HG03039 (cell line): ENCODE results near the gene TMX4.
"Not testable (repeated sequence)": the region's sequence is repeated elsewhere in the genome, so short reads cannot be mapped to it uniquely, and the experiment has no call there.

Experiments
- ATAC-seq: cut with Tn5 transposase; IDR thresholded peaks from one replicate; pipeline ENCODE4 v1.9.1; 2021; ENCODE audit warnings: mild to moderate bottlenecking, moderate library complexity; ENCODE audit not compliant: unreplicated experiment

Gene TMX4

DNA sequence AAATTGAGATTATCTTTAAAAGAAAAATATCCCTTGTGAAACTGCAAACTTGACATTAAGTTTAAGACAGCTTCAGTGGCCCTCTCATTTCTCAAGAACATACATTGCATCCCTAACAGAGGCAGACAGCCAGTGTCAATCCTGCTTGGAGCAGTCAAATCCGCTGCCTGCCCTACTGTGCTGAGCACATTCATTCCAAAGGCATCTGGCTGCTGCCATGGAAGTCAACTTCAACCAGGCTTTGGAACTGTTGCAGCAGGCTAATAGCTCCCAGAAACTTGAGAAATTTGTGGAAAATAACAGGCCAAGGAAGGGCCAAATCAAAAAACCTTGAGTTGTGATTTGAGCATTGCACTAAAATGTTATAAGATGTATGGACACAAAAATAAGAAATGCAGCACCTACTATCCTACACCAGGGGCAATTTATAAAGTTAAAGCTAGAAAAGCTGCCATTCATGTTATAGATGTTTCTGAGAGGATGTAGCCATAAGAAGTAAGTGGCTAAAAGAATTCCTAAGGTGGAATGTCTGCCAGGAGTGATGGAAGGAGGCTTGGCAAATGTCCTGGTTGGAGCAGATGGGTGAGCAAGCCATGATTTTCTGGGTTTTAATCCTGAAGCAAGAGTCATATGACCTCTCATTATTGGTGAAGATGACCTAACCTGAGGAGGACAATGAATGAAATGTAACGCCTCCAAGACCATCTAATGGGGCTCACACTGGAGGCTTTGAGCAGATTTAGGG is 47.9 kb downstream of the TMX4 start:
- ATAC-seq, result no peak

- no peak for ATAC-seq
Measured at GRCh38 chr20:7967199-7967844, 52.2 kb downstream of the TMX4 start.

DNA sequence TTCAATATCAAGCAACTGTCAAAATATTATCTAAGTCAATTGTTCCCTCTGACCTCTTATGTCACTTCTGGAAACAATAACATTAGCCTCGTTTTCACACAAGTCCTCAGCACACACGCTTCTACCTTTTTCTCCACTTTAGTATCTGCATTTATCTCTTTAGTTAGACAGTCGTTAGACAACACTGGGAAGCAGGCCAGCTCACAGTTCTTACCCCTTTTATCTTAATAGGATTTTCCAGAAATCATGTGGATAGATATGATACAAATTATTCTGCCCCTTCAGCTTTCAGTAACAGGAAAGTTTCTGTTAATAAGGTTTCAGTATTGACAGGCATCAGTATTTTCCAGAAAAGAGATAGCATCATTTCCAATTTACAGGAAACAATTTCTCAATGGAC is 53.4 kb downstream of the TMX4 start:
- ATAC-seq, result no peak

DNA sequence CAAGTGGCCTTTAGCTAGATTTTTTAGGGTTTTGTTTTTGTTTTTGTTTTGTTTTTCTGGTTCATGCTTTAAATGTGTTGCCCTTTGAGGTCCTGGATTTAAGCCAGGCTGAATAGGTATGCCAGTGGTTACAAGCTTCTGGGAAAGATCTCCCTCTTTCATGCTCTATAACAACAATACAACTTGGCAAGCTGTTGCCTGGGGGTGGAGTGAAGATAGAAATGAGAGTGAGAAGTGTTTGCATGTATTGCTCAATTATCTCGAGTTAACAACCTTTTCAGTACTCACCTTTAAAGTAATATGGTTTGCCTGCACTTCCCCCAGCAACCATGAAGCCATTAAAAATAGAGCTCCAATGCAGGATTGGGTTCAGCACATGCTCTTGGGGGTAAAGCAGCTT is 60.1 kb downstream of the TMX4 start:
- no peak for ATAC-seq

GRCh38 chr20:7956561-7956960 is 63.0 kb downstream of the TMX4 start:
- ATAC-seq, result not testable (repeated sequence)

GRCh38 chr20:7950387-7950786 is 69.2 kb downstream of the TMX4 start:
- ATAC-seq, result no peak

GRCh38 chr20:7943891-7944290 is 75.7 kb downstream of the TMX4 start:
- no peak for ATAC-seq

GRCh38 chr20:7940341-7940740 is 79.2 kb downstream of the TMX4 start, which contains the start of gene HAO1:
HAO1 (minus strand) TSS chr20:7940458; CDS start chr20:7940422, 36 bp downstream.
- no peak for ATAC-seq

DNA sequence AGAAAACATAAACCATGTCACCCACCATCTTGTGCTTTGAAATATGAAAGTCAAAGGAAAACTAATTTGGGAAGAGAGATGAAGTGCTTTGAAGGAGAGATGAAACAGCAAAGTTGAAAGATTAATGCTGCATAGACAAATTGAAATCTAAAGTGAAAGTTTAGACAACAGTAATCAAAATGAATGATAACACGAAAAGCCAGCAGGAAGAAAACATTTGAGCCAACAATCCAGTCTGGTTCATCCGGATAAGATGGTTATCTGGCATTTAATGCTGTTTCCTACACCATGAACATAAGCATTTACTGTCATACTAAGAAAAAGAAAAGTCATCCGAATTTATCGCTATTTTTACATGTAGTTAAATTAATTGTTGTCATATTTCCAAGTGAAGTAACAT is 79.9 kb downstream of the TMX4 start:
- ATAC-seq, result no peak

GRCh38 chr20:7938058-7938457 is 81.5 kb downstream of the TMX4 start:
- ATAC-seq, result no peak

- no peak for ATAC-seq
Measured at GRCh38 chr20:7937328-7937727, 82.2 kb downstream of the TMX4 start.

DNA sequence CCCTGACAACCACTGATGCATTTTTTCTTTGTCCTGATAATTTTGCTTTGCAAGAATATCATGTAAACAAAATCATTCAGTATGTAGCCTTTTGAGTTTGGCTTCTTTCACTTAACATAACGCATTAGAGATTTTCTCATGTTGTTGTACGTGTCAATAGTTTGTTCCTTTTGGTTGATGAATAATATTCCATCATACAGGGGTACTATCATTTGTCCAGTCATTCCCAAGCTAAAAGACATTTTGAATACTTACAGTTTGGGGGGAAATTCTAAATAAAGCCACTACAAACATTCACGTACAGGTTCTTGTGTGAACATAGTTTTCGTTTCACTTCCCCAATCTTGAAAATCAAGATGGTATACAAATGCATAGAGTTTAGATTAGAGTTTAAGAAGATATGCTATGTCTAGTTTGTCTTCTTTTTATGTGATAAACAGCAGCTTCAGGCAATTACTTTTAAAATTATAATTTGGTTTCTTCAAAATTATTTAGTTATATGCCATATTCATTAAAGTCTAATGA is 84.5 kb downstream of the TMX4 start:
- no peak for ATAC-seq

GRCh38 chr20:7933346-7933745 is 86.2 kb downstream of the TMX4 start:
- no peak for ATAC-seq

GRCh38 chr20:7930343-7930742 is 89.2 kb downstream of the TMX4 start:
- no peak for ATAC-seq
